PFSK-1 (cell line): ENCODE measurements around the gene KLRC2.

ENCODE experiments used
- FOXP2 ChIP-seq: optimal IDR thresholded peaks from 2 replicates; pipeline ENCODE3; 2011; ENCODE audit warnings: borderline replicate concordance, control low read depth, inconsistent platforms; ENCODE audit not compliant: insufficient read depth; ENCODE audit errors: extremely low read length, extremely low read depth
- POLR2AphosphoS5 ChIP-seq: IDR thresholded peaks from 2 replicates; pipeline ENCODE4 v1.6.1; 2012; ENCODE audit warnings: low read depth, mild to moderate bottlenecking, control low read depth, low read length, moderate library complexity
- REST ChIP-seq, 2 experiments: IDR thresholded peaks; 2 replicates each; pipeline versions ENCODE4 v1.6.1 to v1.8.0; 2011 to 2012; ENCODE audit warnings: low read depth in 2 of 2, low read length in 2 of 2, control low read depth in 1 of 2, inconsistent platforms in 1 of 2, mild to moderate bottlenecking in 1 of 2, moderate library complexity in 1 of 2; ENCODE audit not compliant: insufficient read depth in 1 of 2
- SIN3A ChIP-seq: IDR thresholded peaks from 2 replicates; pipeline ENCODE4 v1.6.1; 2012; ENCODE audit warnings: mild to moderate bottlenecking, low read length, moderate library complexity, borderline replicate concordance; ENCODE audit not compliant: insufficient read depth
- TAF1 ChIP-seq: IDR thresholded peaks from 2 replicates; pipeline ENCODE4 v1.6.1; 2012; ENCODE audit warnings: low read length, control low read depth, borderline replicate concordance; ENCODE audit not compliant: insufficient read depth

Gene KLRC2

DNA sequence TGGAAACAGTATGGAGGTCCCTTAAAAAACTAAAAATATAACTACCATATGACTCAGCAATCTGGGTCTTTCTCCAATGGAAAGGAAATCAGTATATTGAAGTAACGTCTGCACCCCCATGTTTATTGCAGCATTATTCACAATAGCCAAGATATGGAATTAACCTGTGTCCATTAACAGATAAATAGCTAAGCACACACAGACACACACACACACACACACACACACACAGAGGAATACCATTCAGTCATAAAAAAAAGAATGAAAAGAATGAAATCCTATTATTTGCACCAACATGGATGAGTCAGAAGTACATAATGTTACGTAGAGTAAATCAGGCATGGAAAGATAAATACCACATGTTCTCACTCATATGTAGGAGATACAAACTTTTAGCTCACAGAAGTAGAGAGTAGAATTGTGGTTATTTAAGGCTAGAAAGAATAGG is 50.6 kb downstream of the KLRC2 start:
- no peak for TF ChIP-seq TAF1
- TF ChIP-seq REST (IDR thresholded peaks at IDR 0.05; ENCODE audit: insufficient read depth in 1 of 2, low read depth in 2 of 2, low read length in 2 of 2): no peak
- TF ChIP-seq FOXP2: no peak
- no peak for TF ChIP-seq SIN3A
- no peak for TF ChIP-seq POLR2AphosphoS5

- no peak for TF ChIP-seq FOXP2
- TF ChIP-seq POLR2AphosphoS5: no peak
- no peak for TF ChIP-seq SIN3A
- TF ChIP-seq TAF1: no peak
- no peak for TF ChIP-seq REST (IDR thresholded peaks at IDR 0.05; ENCODE audit: insufficient read depth in 1 of 2, low read depth in 2 of 2, low read length in 2 of 2)
These were observed 51.6 kb downstream of the KLRC2 start for GRCh38 chr12:10384191-10384590.

DNA sequence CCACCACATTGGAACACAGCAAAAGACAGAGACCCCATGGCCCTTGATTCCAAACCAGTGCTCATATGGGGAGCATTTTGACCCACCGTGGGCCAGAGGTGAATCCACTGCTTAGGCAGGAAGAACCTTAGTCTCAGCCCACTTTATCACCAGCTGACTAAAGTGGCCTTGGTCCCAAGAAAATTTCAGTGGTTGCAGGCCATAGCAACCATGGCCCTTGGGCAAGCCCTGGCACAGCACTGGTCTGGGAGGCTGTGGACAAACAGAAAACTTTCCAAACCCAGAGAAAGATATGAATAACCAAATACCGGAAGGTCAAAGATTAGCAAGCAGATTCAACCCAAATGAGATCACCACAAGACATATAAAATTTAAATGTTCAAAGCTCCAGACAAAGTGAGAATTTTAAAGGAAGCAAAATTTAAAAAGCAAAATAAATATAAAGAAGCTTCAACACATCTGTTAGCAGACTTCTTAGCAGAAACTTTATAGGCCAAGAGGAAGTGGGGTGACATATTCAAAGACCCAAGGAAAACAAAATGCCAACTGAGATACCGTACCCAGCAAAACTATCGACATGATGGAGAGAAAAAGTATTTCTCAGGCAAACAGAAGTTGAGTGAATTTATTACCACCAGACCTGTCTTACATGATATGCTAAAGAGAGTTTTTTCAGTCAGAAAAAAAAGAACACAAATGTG is 53.7 kb downstream of the KLRC2 start:
- TF ChIP-seq REST (IDR thresholded peaks at IDR 0.05; ENCODE audit: insufficient read depth in 1 of 2, low read depth in 2 of 2, low read length in 2 of 2) (no peak), SIN3A (no peak), POLR2AphosphoS5 (no peak), TAF1 (no peak), FOXP2 (no peak)
